Stimulated activated CD4-positive, alpha-beta T cell treated with anti-CD3 and anti-CD28 coated beads, Interleukin-2, amount 100 ng/mL, for 4 hours (primary cell): ENCODE data around the gene GPR179.
A peak's percentile ranks its signal among the peaks of the same experiment; 100 is the strongest.
"Not testable (repeated sequence)": the region's sequence is repeated elsewhere in the genome, so short reads cannot be mapped to it uniquely, and the experiment has no call there.

Experiments used
- DNase-seq: peaks from one replicate; pipeline ENCODE4 v3.0.0-alpha.2; 2020; ENCODE audit warnings: low read depth

The GPR179 gene

DNA sequence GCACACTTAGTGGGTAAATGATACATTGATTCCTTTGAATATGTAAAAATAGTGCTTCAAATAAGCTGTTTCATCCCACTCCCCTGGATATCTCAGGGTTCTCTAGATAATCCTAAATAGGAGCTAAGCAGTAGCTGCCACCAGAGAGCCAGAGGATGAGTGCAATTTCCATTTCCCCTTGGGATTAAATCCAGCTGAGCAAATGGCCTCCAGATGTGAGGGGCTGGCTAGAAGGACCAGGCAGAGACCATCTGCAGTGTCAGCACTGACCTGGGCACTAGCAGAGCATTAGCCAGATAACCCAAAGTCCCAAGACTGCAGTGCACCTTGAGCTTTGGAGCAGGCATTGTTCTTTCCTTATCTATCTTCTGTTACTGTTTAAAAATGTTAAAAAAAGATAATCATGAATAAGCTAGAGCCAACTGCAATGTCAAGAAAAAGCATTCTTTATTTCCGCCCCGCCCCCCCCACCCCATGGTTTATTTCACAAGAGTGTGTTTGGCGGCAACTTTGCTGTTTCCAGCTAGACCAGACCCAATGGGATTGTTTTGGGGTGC, 19.5 kb downstream of the GPR179 start:
- no peak for DNase-seq

GRCh38 chr17:38322897-38323296, 20.9 kb downstream of the GPR179 start:
- no peak for DNase-seq

GRCh38 chr17:38322156-38322779, 21.5 kb downstream of the GPR179 start:
- peak; percentile 56 for DNase-seq

- no peak for DNase-seq
These were observed 23.3 kb downstream of the GPR179 start for GRCh38 chr17:38320482-38320881.

DNA sequence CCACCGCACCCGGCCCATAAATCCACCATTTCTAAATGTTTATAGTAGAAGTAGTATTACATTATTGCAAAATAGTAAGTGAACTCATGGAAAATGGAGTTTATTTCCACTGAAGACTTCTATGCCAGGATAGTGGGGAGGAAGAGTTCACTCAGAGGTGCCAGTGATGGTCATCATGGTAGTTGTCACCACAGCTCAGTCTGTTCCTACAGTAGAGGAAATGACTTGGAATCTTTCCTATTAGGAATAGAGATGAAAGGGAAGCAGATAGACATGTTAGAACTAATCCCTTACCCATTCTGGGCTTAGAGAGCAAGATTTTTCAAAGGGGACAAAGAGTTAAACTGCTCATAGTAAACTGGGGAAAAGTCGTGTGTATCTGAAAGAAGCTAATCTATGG, 26.7 kb downstream of the GPR179 start:
- no peak for DNase-seq

DNA sequence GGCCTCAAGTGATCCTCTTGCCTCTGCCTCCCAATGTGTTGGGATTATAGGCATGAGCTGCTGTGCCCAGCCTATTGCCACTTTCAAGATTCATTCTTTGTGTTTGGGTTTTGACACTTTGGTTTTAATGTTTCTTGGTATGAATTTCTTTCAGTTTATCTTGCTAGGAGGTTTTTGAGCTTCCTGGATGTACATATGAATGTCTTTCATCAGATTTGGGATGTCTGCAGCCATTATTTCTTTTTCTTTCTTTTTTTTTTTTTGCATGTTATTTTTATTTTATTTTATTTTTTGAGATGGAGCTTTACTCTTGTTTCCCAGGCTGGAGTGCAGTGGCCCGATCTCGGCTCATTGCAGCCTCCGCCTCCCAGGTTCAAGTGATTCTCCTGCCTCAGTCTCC, 28.3 kb downstream of the GPR179 start:
- no peak for DNase-seq

DNA sequence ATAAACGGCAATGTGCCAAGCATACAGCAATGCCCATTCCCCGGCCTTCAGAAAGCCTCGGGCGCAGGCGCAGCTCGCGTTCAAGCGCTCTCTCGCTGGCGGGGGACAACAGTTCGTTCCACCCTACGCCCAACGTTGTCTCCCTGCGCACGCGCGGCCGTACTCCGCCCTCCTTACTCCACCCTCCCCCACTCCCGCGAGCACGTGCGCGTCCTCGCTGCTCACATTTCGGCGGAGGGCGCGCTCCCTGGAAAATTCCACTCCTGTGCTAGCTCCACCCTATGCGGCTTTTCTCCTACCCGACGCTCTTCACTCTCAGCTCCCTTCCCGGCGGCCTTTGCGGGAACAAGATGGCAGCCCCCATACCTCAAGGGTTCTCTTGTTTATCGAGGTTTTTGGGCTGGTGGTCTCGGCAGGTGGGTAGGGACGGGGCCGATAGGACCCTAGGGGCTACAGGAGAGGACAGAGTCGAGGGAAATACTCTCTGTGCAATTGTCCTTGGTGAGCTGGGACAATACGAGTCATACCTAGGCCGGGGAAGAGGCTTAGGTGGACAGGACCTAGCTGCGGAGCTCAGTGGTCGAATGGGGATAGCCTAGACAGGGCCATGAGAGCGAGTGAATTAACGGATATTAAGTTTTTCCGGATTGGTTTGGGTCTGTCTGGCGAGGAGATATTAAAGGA, 46.8 kb downstream of the GPR179 start, which contains the start of gene MRPL45:
MRPL45 (plus strand) TSS at position 335 of the 684 bp plus-strand sequence; CDS start at position 351, 16 bp downstream.
- DNase-seq, result peak; percentile 96

- DNase-seq, result not testable (repeated sequence)
These were observed 48.0 kb downstream of the GPR179 start for GRCh38 chr17:38295602-38296365.

- DNase-seq, result not testable (repeated sequence)
These were observed 54.0 kb downstream of the GPR179 start for GRCh38 chr17:38289760-38290159.

DNA sequence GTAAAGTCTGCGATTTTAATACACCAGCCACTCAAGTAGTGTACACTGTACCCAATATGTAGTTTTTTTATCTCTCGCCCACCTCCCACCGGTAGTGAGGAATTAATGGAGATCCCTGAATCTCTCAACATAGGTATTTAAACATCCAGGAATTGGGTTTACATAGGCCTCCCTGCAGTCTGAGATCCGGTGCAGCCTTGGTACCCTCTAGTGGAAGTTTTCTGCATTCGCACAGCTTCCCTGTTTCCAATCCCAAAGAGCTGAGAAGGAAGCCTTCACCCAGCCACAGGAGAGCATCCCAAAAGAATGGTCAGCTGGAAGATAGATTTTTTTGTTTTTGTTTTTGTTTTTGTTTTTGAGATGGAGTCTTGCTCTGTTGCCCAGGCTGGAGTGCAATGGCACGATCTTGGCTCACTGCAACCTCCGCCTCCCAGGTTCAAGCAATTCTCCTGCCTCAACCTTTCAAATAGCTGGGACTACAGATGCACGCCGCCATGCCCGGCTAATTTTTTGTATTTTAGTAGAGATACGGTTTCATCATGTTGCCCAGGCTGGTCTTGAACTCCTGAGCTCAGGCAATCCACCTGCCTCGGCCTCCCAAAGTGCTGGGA, 55.4 kb downstream of the GPR179 start:
- not testable (repeated sequence) for DNase-seq

DNA sequence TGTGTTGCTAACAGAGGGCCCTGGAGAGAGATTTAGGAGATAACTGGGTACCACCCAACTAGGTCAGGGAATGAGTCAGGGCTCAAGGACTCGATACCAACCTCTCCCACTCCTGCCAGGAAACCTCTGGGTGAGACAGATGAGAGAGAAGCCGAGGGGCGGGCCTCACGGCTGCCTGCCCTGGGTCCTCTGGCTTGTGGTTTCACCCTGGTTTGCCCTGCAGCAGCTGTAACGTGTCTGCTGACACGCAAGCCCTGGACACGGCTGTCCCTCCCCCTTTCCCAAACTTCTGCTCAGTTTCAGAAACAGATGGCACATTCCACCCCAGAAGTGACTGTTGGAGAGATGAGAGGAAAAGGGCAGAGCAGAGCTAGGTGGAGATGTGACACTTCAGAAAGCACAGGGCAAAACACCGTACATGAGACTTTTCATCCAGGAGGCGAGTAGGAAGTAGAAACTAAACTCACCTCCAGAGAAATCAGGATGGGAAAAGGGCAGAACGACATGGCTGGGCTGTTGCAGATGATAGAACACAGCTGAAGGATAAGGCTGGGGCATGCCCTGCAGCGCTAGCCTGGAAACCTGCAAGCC, 57.2 kb downstream of the GPR179 start:
- not testable (repeated sequence) for DNase-seq

DNA sequence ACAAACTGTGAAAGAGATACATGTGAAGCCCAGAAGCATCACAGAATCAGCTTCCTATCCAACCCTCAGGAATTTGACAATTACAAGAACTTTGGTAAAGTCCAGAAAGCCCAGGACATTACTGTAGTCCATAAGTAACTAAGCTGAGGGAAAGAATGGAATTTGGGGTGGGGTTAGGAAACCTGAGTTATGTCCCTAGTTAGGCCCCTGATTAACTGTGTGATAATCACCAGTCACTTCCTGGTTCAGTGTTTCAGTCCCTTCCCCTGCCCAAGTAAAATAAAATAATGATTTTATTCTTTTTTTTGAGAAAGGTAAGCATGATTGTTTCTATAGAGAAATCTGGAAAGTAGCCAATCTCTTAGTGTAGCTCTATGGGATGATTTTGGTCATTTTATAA, 57.8 kb downstream of the GPR179 start:
- not testable (repeated sequence) for DNase-seq
